Neuron (in vitro differentiated cells): ENCODE data around the gene WNT5B.
"Not testable (repeated sequence)": the region's sequence is repeated elsewhere in the genome, so short reads cannot be mapped to it uniquely, and the experiment has no call there.

Experiments used
- H2AFZ ChIP-seq: one replicate; pipeline ENCODE4 v1.6.1; 2013; ENCODE audit warnings: low read depth, mild to moderate bottlenecking, inconsistent platforms, low read length, moderate library complexity
- H3K27me3 ChIP-seq: one replicate; pipeline ENCODE4 v1.6.1; 2013; ENCODE audit warnings: low read length; ENCODE audit not compliant: insufficient read depth
- H3K36me3 ChIP-seq: one replicate; pipeline ENCODE4 v1.6.1; 2013; ENCODE audit warnings: low read length; ENCODE audit not compliant: insufficient read depth
- H3K4me1 ChIP-seq: one replicate; pipeline ENCODE4 v1.6.1; 2013; ENCODE audit warnings: low read length; ENCODE audit not compliant: insufficient read depth
- H3K4me3 ChIP-seq: 2 replicates; pipeline ENCODE4 v1.5.1; 2013; ENCODE audit warnings: mild to moderate bottlenecking, low read length, moderate library complexity
- H3K9me3 ChIP-seq: one replicate; pipeline ENCODE4 v1.6.1; 2013; ENCODE audit warnings: low read length

WNT5B gene

GRCh38 chr12:1676043-1676442 lies 47.0 kb downstream of the WNT5B start:
- Histone ChIP-seq H3K36me3 (no peaks in the 10 kb centered on the region), H3K4me3 (no peak overlapping the region), H3K27me3 (peaks cover 3% of the 10 kb centered on the region), H3K9me3 (no peaks in the 10 kb centered on the region), H2AFZ (no peak overlapping the region), H3K4me1 (no peaks in the 10 kb centered on the region)

- Histone ChIP-seq H3K9me3 (no peaks in the 10 kb centered on the region), H3K4me1 (no peaks in the 10 kb centered on the region), H3K4me3 (no peak overlapping the region), H2AFZ (no peak overlapping the region), H3K36me3 (no peaks in the 10 kb centered on the region), H3K27me3 (no peaks in the 10 kb centered on the region)
These were observed 51.9 kb downstream of the WNT5B start for GRCh38 chr12:1680804-1681492.

- Histone ChIP-seq H2AFZ (no peak overlapping the region), H3K4me3 (no peak overlapping the region), H3K27me3 (no peaks in the 10 kb centered on the region), H3K4me1 (no peaks in the 10 kb centered on the region), H3K36me3 (no peaks in the 10 kb centered on the region), H3K9me3 (no peaks in the 10 kb centered on the region)
These were observed 52.4 kb downstream of the WNT5B start for GRCh38 chr12:1681493-1681807.

- H3K9me3 ChIP-seq, result no peaks in the 10 kb centered on the region
- H3K4me1 ChIP-seq, result peaks cover 14% of the 10 kb centered on the region
- no peaks in the 10 kb centered on the region for H3K36me3 ChIP-seq
- H3K4me3 ChIP-seq, result no peak overlapping the region
- H3K27me3 ChIP-seq, result no peaks in the 10 kb centered on the region
- H2AFZ ChIP-seq, result no peak overlapping the region
These were observed 59.2 kb downstream of the WNT5B start for GRCh38 chr12:1688086-1688710.

- Histone ChIP-seq H3K27me3 (no peaks in the 10 kb centered on the region), H2AFZ (peak within 1 kb of the TSS; percentile 31), H3K4me3 (peak within 1 kb of the TSS; percentile 64), H3K4me1 (peaks cover 14% of the 10 kb centered on the region), H3K9me3 (no peaks in the 10 kb centered on the region), H3K36me3 (no peaks in the 10 kb centered on the region)
These were observed 61.6 kb downstream of the WNT5B start, which contains the start of gene ADIPOR2 for GRCh38 chr12:1690578-1691122. Gene ADIPOR2 (plus strand): TSS chr12:1691070. CDS start chr12:1754344, 63,274 bp downstream.

GRCh38 chr12:1691123-1692007 lies 62.3 kb downstream of the WNT5B start:
- H3K27me3 ChIP-seq, result no peaks in the 10 kb centered on the region
- peaks cover 14% of the 10 kb centered on the region for H3K4me1 ChIP-seq
- H3K9me3 ChIP-seq, result no peaks in the 10 kb centered on the region
- peak overlapping the region; percentile 24 for H2AFZ ChIP-seq
- H3K4me3 ChIP-seq, result peak overlapping the region; percentile 64
- H3K36me3 ChIP-seq, result no peaks in the 10 kb centered on the region

- Histone ChIP-seq H3K36me3 (no peaks in the 10 kb centered on the region), H3K27me3 (no peaks in the 10 kb centered on the region), H3K9me3 (no peaks in the 10 kb centered on the region), H3K4me1 (peaks cover 14% of the 10 kb centered on the region), H2AFZ (no peak overlapping the region), H3K4me3 (peak overlapping the region; percentile 64)
These were observed 63.2 kb downstream of the WNT5B start for GRCh38 chr12:1692226-1692625.

- Histone ChIP-seq H3K36me3 (no peaks in the 10 kb centered on the region), H2AFZ (no peak overlapping the region), H3K4me3 (no peak overlapping the region), H3K27me3 (no peaks in the 10 kb centered on the region), H3K4me1 (peaks cover 14% of the 10 kb centered on the region), H3K9me3 (no peaks in the 10 kb centered on the region)
These were observed 64.0 kb downstream of the WNT5B start for GRCh38 chr12:1692895-1693610.

GRCh38 chr12:1695097-1695496 lies 66.1 kb downstream of the WNT5B start:
- H3K4me3 ChIP-seq, H3K36me3 ChIP-seq, H3K27me3 ChIP-seq, H3K4me1 ChIP-seq, H3K9me3 ChIP-seq, H2AFZ ChIP-seq: not testable (repeated sequence)

- Histone ChIP-seq H3K4me3 (no peak overlapping the region), H3K36me3 (no peaks in the 10 kb centered on the region), H3K4me1 (peaks cover 8% of the 10 kb centered on the region), H2AFZ (no peak overlapping the region), H3K9me3 (no peaks in the 10 kb centered on the region), H3K27me3 (no peaks in the 10 kb centered on the region)
These were observed 67.0 kb downstream of the WNT5B start for GRCh38 chr12:1695886-1696670.

GRCh38 chr12:1696800-1697199 lies 67.8 kb downstream of the WNT5B start:
- Histone ChIP-seq H3K9me3 (no peaks in the 10 kb centered on the region), H2AFZ (no peak overlapping the region)

More at GRCh38 chr12:1696800-1697199, 67.8 kb downstream of the WNT5B start:
- Histone ChIP-seq H3K4me3 (no peak overlapping the region), H3K4me1 (peaks cover 7% of the 10 kb centered on the region), H3K27me3 (no peaks in the 10 kb centered on the region), H3K36me3 (no peaks in the 10 kb centered on the region)
